Measurements from ENCODE around the gene LAMA3.

- no peak for TF ChIP-seq CTCF (conservative IDR thresholded peaks at IDR 0.05)
- TF ChIP-seq ZFX (IDR thresholded peaks at IDR 0.05), result no peak
Observed at GRCh38 chr18:23958036-23958435, 268.8 kb downstream of the LAMA3 start.

Measured in C4-2B (cell line).